GM12878 (cell line): Measurements from ENCODE around the gene AKAP13. TPM values are rescaled to one million over a fixed set of nuclear protein-coding genes. Genes with fewer than 3 reads are reported as not detected.
A peak's percentile ranks its signal among the peaks of the same experiment; 100 is the strongest.

Experiments used
- BRCA1 ChIP-seq: IDR thresholded peaks from 2 replicates; pipeline ENCODE4 v1.6.1; 2011; ENCODE audit warnings: low read depth, low read length, improper control_type of control experiment
- CEBPZ ChIP-seq: fragments of 150-350 bp; IDR thresholded peaks from 2 replicates; pipeline ENCODE4 v1.6.1; 2016; ENCODE audit warnings: low read depth, low read length
- CHD4 ChIP-seq: fragments of 200-600 bp; sonication (generic); IDR thresholded peaks from 2 replicates; pipeline ENCODE4 v1.6.1; 2016; ENCODE audit warnings: mild to moderate bottlenecking
- E2F8 ChIP-seq: fragments of 450-650 bp; IDR thresholded peaks from 2 replicates; pipeline ENCODE4 v1.6.1; 2018; ENCODE audit warnings: mild to moderate bottlenecking, low read depth, moderate library complexity; ENCODE audit not compliant: partially characterized antibody
- EGR1 ChIP-seq, 2 experiments: IDR thresholded peaks; 1 replicate in 1 of 2; 2 replicates in 1 of 2; pipeline ENCODE4 v1.6.1; 2011 to 2012; ENCODE audit warnings: low read depth in 2 of 2, low read length in 2 of 2, borderline replicate concordance in 1 of 2, mild to moderate bottlenecking in 1 of 2, moderate library complexity in 1 of 2
- EZH2 ChIP-seq: IDR thresholded peaks from 2 replicates; pipeline ENCODE4 v1.6.1; 2012; ENCODE audit warnings: low read depth, mild to moderate bottlenecking, control low read depth, inconsistent platforms, low read length, borderline replicate concordance; ENCODE audit not compliant: control insufficient read depth
- GABPA ChIP-seq: IDR thresholded peaks from 2 replicates; pipeline ENCODE4 v1.6.1; 2014; ENCODE audit warnings: antibody characterized with exemption, low read depth, mild to moderate bottlenecking, inconsistent platforms
- HCFC1 ChIP-seq: fragments of 150-350 bp; IDR thresholded peaks from 2 replicates; pipeline ENCODE4 v1.6.1; 2014; ENCODE audit warnings: low read length
- IKZF2 ChIP-seq, 2 experiments: fragments of 450-650 bp; IDR thresholded peaks; 2 replicates each; pipeline ENCODE4 v1.6.1; 2017; ENCODE audit warnings: mild to moderate bottlenecking in 2 of 2, moderate library complexity in 2 of 2
- MXI1 ChIP-seq: fragments of 150-350 bp; IDR thresholded peaks from 2 replicates; pipeline ENCODE4 v1.6.1; 2011; ENCODE audit warnings: low read depth, mild to moderate bottlenecking, inconsistent platforms, low read length, improper control_type of control experiment
- NR2C2 ChIP-seq: IDR thresholded peaks from 2 replicates; pipeline ENCODE4 v1.6.1; 2011; ENCODE audit warnings: borderline replicate concordance, low read depth; ENCODE audit not compliant: control insufficient read depth, insufficient read length
- PAX5 ChIP-seq: IDR thresholded peaks from 2 replicates; pipeline ENCODE4 v1.6.1; 2011; ENCODE audit warnings: low read depth, low read length, borderline replicate concordance
- RAD21 ChIP-seq: IDR thresholded peaks from 2 replicates; pipeline ENCODE4 v1.6.1; 2011; ENCODE audit warnings: mild to moderate bottlenecking, low read depth, low read length, moderate library complexity; ENCODE audit not compliant: insufficient read depth
- RELA ChIP-seq: fragments of 450-650 bp; IDR thresholded peaks from 2 replicates; pipeline ENCODE4 v1.8.0; 2014; ENCODE audit warnings: borderline replicate concordance; ENCODE audit not compliant: partially characterized antibody
- RUNX3 ChIP-seq: IDR thresholded peaks from 2 replicates; pipeline ENCODE4 v1.6.1; 2012; ENCODE audit warnings: low read length, inconsistent platforms
- STAT3 ChIP-seq: IDR thresholded peaks from 2 replicates; pipeline ENCODE4 v1.6.1; 2011; ENCODE audit warnings: low read depth, low read length, improper control_type of control experiment
- TCF12 ChIP-seq: IDR thresholded peaks from 2 replicates; pipeline ENCODE4 v1.6.1; 2011; ENCODE audit warnings: low read depth, mild to moderate bottlenecking, low read length
- TCF7 ChIP-seq: IDR thresholded peaks from 2 replicates; pipeline ENCODE4 v1.6.1; 2014; ENCODE audit warnings: antibody characterized with exemption, borderline replicate concordance
- YY1 ChIP-seq: IDR thresholded peaks from 2 replicates; pipeline ENCODE4 v1.6.1; 2011; ENCODE audit warnings: low read depth, mild to moderate bottlenecking, low read length
- ZBTB4 ChIP-seq: fragments of 450-650 bp; formaldehyde crosslinking; IDR thresholded peaks from 2 replicates; pipeline ENCODE4 v1.4.0; 2022; ENCODE audit warnings: mild to moderate bottlenecking, moderate library complexity
- polyA plus RNA-seq, 11 experiments: library from polyadenylated mRNA; depleted of rRNA in 4 of 11; unstranded in 6 of 11; stranded (reverse) in 5 of 11; fragments of >200 nt; fragmentation: Nextera tagmentation in 4 of 11; fragmentation: Illumina TruSeq in 1 of 11; extraction: Ambion mirVana in 4 of 11; extraction: Trizol in 1 of 11; gene quantifications; 1 replicate in 1 of 11; 2 replicates in 10 of 11; pipeline versions ENCODE4 v1.2.1 to v1.2.3, GENCODE V29; 2011 to 2016; ENCODE audit warnings: inconsistent platforms in 2 of 11, missing spikeins in 2 of 11, low read depth in 1 of 11
- total RNA-seq, 4 experiments: library from RNA; depleted of rRNA in 3 of 4; stranded (reverse); fragments of >200 nt in 3 of 4; fragmentation: Illumina TruSeq in 1 of 4; extraction: Trizol in 1 of 4; gene quantifications; 2 replicates each; pipeline versions ENCODE4 v1.2.1 to v1.2.3, GENCODE V29; 2013 to 2021

The AKAP13 gene
- total and polyA plus RNA-seq, 10 of the 15 experiments (the other 5 are each of a cell fraction or from before 2014, with no cell fraction given) = 14.4 to 74.9 (median 55.1) TPM

GRCh38 chr15:85667491-85668424, 287.4 kb downstream of the AKAP13 start (continued):
- TF ChIP-seq CEBPZ (no peak), E2F8 (no peak), STAT3 (no peak), PAX5 (no peak), GABPA (no peak), BRCA1 (no peak), YY1 (no peak), MXI1 (peak; percentile 79; the same call in 1 of the 2 replicates), NR2C2 (no peak), EZH2 (no peak), RAD21 (peak; percentile 10; the same call in 1 of the 2 replicates), RUNX3 (peak; percentile 46; the same call in 1 of the 2 replicates), EGR1 (IDR thresholded peaks at IDR 0.05; ENCODE audit: borderline replicate concordance in 1 of 2, low read depth in 2 of 2, low read length in 2 of 2) (no peak), TCF7 (no peak), HCFC1 (no peak), IKZF2 (IDR thresholded peaks at IDR 0.05) (no peak; a peak in 1 of 4 replicates), ZBTB4 (CRISPR knock-in tag) (no peak), CHD4 (no peak), RELA (no peak), TCF12 (no peak)
